Esophagus squamous epithelium (tissue), 5 donors: ENCODE data around the gene SCN8A. TPM values are rescaled to one million over a fixed set of nuclear protein-coding genes. Genes with fewer than 3 reads are reported as not detected.
A peak's percentile ranks its signal among the peaks of the same experiment; 100 is the strongest.

ENCODE experiments used
- DNase-seq: peaks from one replicate; lab custom pipeline; 2025; lab: John Stamatoyannopoulos, UW
- H3K27ac ChIP-seq, 4 donors: fragments of 200-600 bp; sonication (generic); one replicate each; pipeline ENCODE4 v1.5.1; 2016 to 2019; ENCODE audit warnings: mild to moderate bottlenecking in 1 of 4
- H3K27me3 ChIP-seq, 4 donors: fragments of 200-600 bp; sonication (generic); 1 replicate in 3 of 4; 2 replicates in 1 of 4; pipeline versions ENCODE4 v1.5.1 to v1.6.0; 2017 to 2021; ENCODE audit warnings: antibody characterized with exemption in 1 of 4
- H3K36me3 ChIP-seq, 3 donors: fragments of 200-600 bp; sonication (generic); one replicate each; pipeline ENCODE4 v1.5.1; 2016 to 2019
- H3K4me1 ChIP-seq, 3 donors: fragments of 200-600 bp; sonication (generic); one replicate each; pipeline ENCODE4 v1.5.1; 2017 to 2019
- H3K4me3 ChIP-seq, 4 donors: fragments of 200-600 bp; sonication (generic); 1 replicate in 3 of 4; 2 replicates in 1 of 4; pipeline ENCODE4 v1.5.1; 2016 to 2019; ENCODE audit warnings: mild to moderate bottlenecking in 2 of 4, moderate library complexity in 1 of 4
- H3K9me3 ChIP-seq, 3 donors: fragments of 200-600 bp; sonication (generic); one replicate each; pipeline ENCODE4 v1.5.1; 2016 to 2019
- CTCF ChIP-seq, 6 experiments: fragments of 450-650 bp in 4 of 6; fragments of 200-600 bp in 2 of 6; sonication (generic) in 2 of 6; IDR thresholded peaks; one replicate each; pipeline ENCODE4 v1.5.1; 2016 to 2019; ENCODE audit warnings: antibody characterized with exemption in 6 of 6, mild to moderate bottlenecking in 4 of 6, moderate library complexity in 4 of 6
- POLR2A ChIP-seq, 4 donors: fragments of 450-650 bp; IDR thresholded peaks; one replicate each; pipeline ENCODE4 v1.6.1; 2017; ENCODE audit warnings: antibody characterized with exemption in 4 of 4, mild to moderate bottlenecking in 4 of 4, moderate library complexity in 3 of 4
- WGBS, 2 donors: methylation state at CpG; one replicate each; pipeline ENCODE4 v1.1.5; 2018; 5-methylcytosine and 5-hydroxymethylcytosine counted together
- intact Hi-C: fragments of 100-400 bp; cut with DNase I; formaldehyde crosslinking; loops from one replicate; pipeline ENCODE4 v1.15.0; 2022
- total RNA-seq, 4 donors: library from RNA; depleted of rRNA; stranded (reverse); fragments of >200 nt; gene quantifications; one replicate each; pipeline ENCODE4 v1.1.0, GENCODE V29; 2016
- donor health status: DM: yes; HTN: yes; CAD: no.

The SCN8A gene
- total RNA-seq, 4 donors from 2014 or later: 0.11 to 1.1 (median 0.40) TPM

GRCh38 chr12:51848326-51848727 is 257.3 kb downstream of the SCN8A start, which contains the start of gene FIGNL2:
Gene FIGNL2 (minus strand): TSS chr12:51848718. CDS start chr12:51822413, 26,305 bp downstream.
- no peaks in the 10 kb centered on the region for H3K36me3 ChIP-seq
- TF ChIP-seq POLR2A (IDR thresholded peaks at IDR 0.05): no peak

GRCh38 chr12:51848841-51849735 is 258.1 kb downstream of the SCN8A start:
- TF ChIP-seq CTCF (IDR thresholded peaks at IDR 0.05) (no peak), POLR2A (IDR thresholded peaks at IDR 0.05) (no peak)
- H3K27ac ChIP-seq: peak overlapping the region; percentile 24 to 82 (median 74)
- H3K36me3 ChIP-seq: no peaks in the 10 kb centered on the region
- H3K4me1 ChIP-seq: peaks cover 12 to 46% (median 28%) of the 10 kb centered on the region in 3 donors
- no peak for DNase-seq
- intact Hi-C loops: no loop called here
- no peaks in the 10 kb centered on the region for H3K9me3 ChIP-seq
- H3K4me3 ChIP-seq: peak overlapping the region; percentile 16 to 67 (median 51)
- 38 to 58% methylated on average over 1 to 10 of the region's 57 CpGs for WGBS, 2 donors
- H3K27me3 ChIP-seq: peaks cover 0 to 78% (median 23%) of the 10 kb centered on the region in 4 donors

More at GRCh38 chr12:51848326-51848727, 257.3 kb downstream of the SCN8A start, which contains the start of gene FIGNL2:
- peaks cover 12 to 46% (median 28%) of the 10 kb centered on the region in 3 donors for H3K4me1 ChIP-seq
- H3K9me3 ChIP-seq: no peaks in the 10 kb centered on the region
- peak within 1 kb of the TSS; percentile 16 to 67 (median 51) for H3K4me3 ChIP-seq
- intact Hi-C loops: no loop called here
- H3K27me3 ChIP-seq: peaks cover 0 to 84% (median 23%) of the 10 kb centered on the region in 4 donors
- H3K27ac ChIP-seq: peak within 1 kb of the TSS; percentile 24 to 82 (median 74)
- no CpG with 5 or more reads among the region's 51 CpGs for WGBS, 2 donors
- DNase-seq: no peak

- Histone ChIP-seq H3K27ac (peak overlapping the region in 2 of 4 donors; percentile 11 to 82), H3K4me1 (peaks cover 12 to 46% (median 28%) of the 10 kb centered on the region in 3 donors), H3K27me3 (peaks cover 0 to 71% (median 20%) of the 10 kb centered on the region in 4 donors), H3K4me3 (no peak overlapping the region), H3K9me3 (no peaks in the 10 kb centered on the region), H3K36me3 (no peaks in the 10 kb centered on the region)
- no peak for TF ChIP-seq CTCF (IDR thresholded peaks at IDR 0.05)
- WGBS, 2 donors: 75% methylated on average over 7 of the region's 8 CpGs; no CpG with 5 or more reads in 1 of the 2 donors
- DNase-seq: no peak
- intact Hi-C loops: no loop called here
Observed at GRCh38 chr12:51850081-51850964, 259.3 kb downstream of the SCN8A start.

GRCh38 chr12:51850965-51851299 is 259.9 kb downstream of the SCN8A start:
- H3K4me1 ChIP-seq: peaks cover 17 to 52% (median 28%) of the 10 kb centered on the region in 3 donors
- intact Hi-C loops: no loop called here
- H3K27ac ChIP-seq: peak overlapping the region in 2 of 4 donors; percentile 33 to 82
- TF ChIP-seq POLR2A (IDR thresholded peaks at IDR 0.05): no peak
- TF ChIP-seq CTCF (IDR thresholded peaks at IDR 0.05): no peak
- no peaks in the 10 kb centered on the region for H3K9me3 ChIP-seq
- H3K4me3 ChIP-seq: no peak overlapping the region
- peaks cover 0 to 71% (median 16%) of the 10 kb centered on the region in 4 donors for H3K27me3 ChIP-seq
- H3K36me3 ChIP-seq: no peaks in the 10 kb centered on the region
- WGBS, 2 donors: 66 to 100% methylated on average over 1 to 2 of the region's 4 CpGs
- DNase-seq: no peak

GRCh38 chr12:51851413-51852124 is 260.5 kb downstream of the SCN8A start:
- Histone ChIP-seq H3K9me3 (no peaks in the 10 kb centered on the region), H3K36me3 (no peaks in the 10 kb centered on the region), H3K27me3 (peaks cover 0 to 71% (median 11%) of the 10 kb centered on the region in 4 donors), H3K4me3 (no peak overlapping the region), H3K4me1 (peaks cover 17 to 50% (median 25%) of the 10 kb centered on the region in 3 donors), H3K27ac (peak overlapping the region in 2 of 4 donors; percentile 33 to 82)
- TF ChIP-seq CTCF (IDR thresholded peaks at IDR 0.05): no peak
- no peak for TF ChIP-seq POLR2A (IDR thresholded peaks at IDR 0.05)
- no peak for DNase-seq
- 32 to 34% methylated on average over 6 of the region's 8 CpGs for WGBS, 2 donors
- intact Hi-C loops: no loop called here
